Hepatocyte (in vitro differentiated cells): ENCODE results near the gene GRIK1. TPM values are rescaled to one million over a fixed set of nuclear protein-coding genes. Genes with fewer than 3 reads are reported as not detected.

ENCODE experiments used
- DNase-seq: peaks from one replicate; pipeline ENCODE4 v3.0.0-alpha.2; 2016; ENCODE audit warnings: low spot score
- H2AFZ ChIP-seq: fragments of 200-600 bp; sonication (generic); 2 replicates; pipeline ENCODE4 v1.6.0; 2016; ENCODE audit warnings: antibody characterized with exemption, mild to moderate bottlenecking
- H3K27ac ChIP-seq: fragments of 200-600 bp; sonication (generic); 2 replicates; pipeline ENCODE4 v1.5.1; 2016; ENCODE audit warnings: mild to moderate bottlenecking
- H3K27me3 ChIP-seq: fragments of 200-600 bp; sonication (generic); 2 replicates; pipeline ENCODE4 v1.6.1; 2016
- H3K36me3 ChIP-seq: fragments of 200-600 bp; sonication (generic); replicated peaks from 2 replicates; pipeline ENCODE4 v1.5.1; 2016; ENCODE audit warnings: low read depth; ENCODE audit not compliant: insufficient read depth
- H3K4me1 ChIP-seq: fragments of 200-600 bp; sonication (generic); 2 replicates; pipeline ENCODE4 v1.5.1; 2016; ENCODE audit warnings: mild to moderate bottlenecking, moderate library complexity; ENCODE audit not compliant: insufficient read depth
- H3K4me2 ChIP-seq: fragments of 200-600 bp; sonication (generic); 2 replicates; pipeline ENCODE4 v1.6.0; 2016
- H3K4me3 ChIP-seq: fragments of 200-600 bp; sonication (generic); 2 replicates; pipeline ENCODE4 v1.5.1; 2016; ENCODE audit warnings: mild to moderate bottlenecking
- H3K79me2 ChIP-seq: fragments of 200-600 bp; sonication (generic); 2 replicates; pipeline ENCODE4 v1.6.0; 2017; ENCODE audit warnings: mild to moderate bottlenecking
- H3K9me2 ChIP-seq: fragments of 200-600 bp; sonication (generic); replicated peaks from 2 replicates; pipeline ENCODE4 v1.6.0; 2017; ENCODE audit warnings: mild to moderate bottlenecking; ENCODE audit not compliant: insufficient read depth
- H3K9me3 ChIP-seq: fragments of 200-600 bp; sonication (generic); 2 replicates; pipeline ENCODE4 v1.5.1; 2016; ENCODE audit warnings: low read depth, mild to moderate bottlenecking
- H4K20me1 ChIP-seq: fragments of 200-600 bp; sonication (generic); 2 replicates; pipeline ENCODE4 v1.6.0; 2016; ENCODE audit warnings: mild to moderate bottlenecking; ENCODE audit not compliant: insufficient read depth, poor library complexity, severe bottlenecking
- EZH2 ChIP-seq: fragments of 200-600 bp; sonication (generic); IDR thresholded peaks from 2 replicates; pipeline ENCODE4 v1.6.1; 2016; ENCODE audit warnings: antibody characterized with exemption, mild to moderate bottlenecking, borderline replicate concordance
- EZH2phosphoT487 ChIP-seq: fragments of 200-600 bp; sonication (generic); IDR thresholded peaks from one replicate; pipeline ENCODE4 v1.6.1; 2018; ENCODE audit warnings: antibody characterized with exemption, mild to moderate bottlenecking, low read depth, moderate library complexity; ENCODE audit not compliant: unreplicated experiment, severe bottlenecking
- WGBS: methylation state at CpG from one replicate; pipeline ENCODE4 v1.1.6; 2016; ENCODE audit warnings: low lambda C conversion rate; ENCODE audit errors: missing lambda C conversion rate; 5-methylcytosine and 5-hydroxymethylcytosine counted together
- polyA plus RNA-seq: library from polyadenylated mRNA; unstranded; fragments of >200 nt; fragmentation: Nextera tagmentation; extraction: Ambion mirVana; gene quantifications from 2 replicates; pipeline ENCODE4 v1.2.1, GENCODE V29; 2016
- total RNA-seq: library from RNA; depleted of rRNA; stranded (reverse); fragments of >200 nt; gene quantifications from 2 replicates; pipeline ENCODE4 v1.2.3, GENCODE V29; 2014
- TF ChIP-seq, protein P1 (sequence below): fragments of 200-600 bp; sonication (generic); IDR thresholded peaks from 2 replicates; pipeline ENCODE4 v1.5.1; 2016; ENCODE audit warnings: antibody characterized with exemption, mild to moderate bottlenecking; ENCODE audit not compliant: poor library complexity

GRIK1 gene
- total and polyA plus RNA-seq, 2 experiments from 2014 or later: 0.77 to 2.3 TPM

- Histone ChIP-seq H3K79me2 (no peaks in the 10 kb centered on the region), H3K4me2 (no peak overlapping the region), H3K4me3 (no peak overlapping the region), H3K27ac (no peak overlapping the region), H3K9me3 (no peaks in the 10 kb centered on the region), H3K27me3 (no peaks in the 10 kb centered on the region), H3K4me1 (no peaks in the 10 kb centered on the region), H3K36me3 (no peaks in the 10 kb centered on the region), H4K20me1 (no peaks in the 10 kb centered on the region), H3K9me2 (no peaks in the 10 kb centered on the region), H2AFZ (no peak overlapping the region)
- 81% methylated on average over 8 of the region's 8 CpGs for WGBS
- no peak for DNase-seq
- TF ChIP-seq, protein P1, sequence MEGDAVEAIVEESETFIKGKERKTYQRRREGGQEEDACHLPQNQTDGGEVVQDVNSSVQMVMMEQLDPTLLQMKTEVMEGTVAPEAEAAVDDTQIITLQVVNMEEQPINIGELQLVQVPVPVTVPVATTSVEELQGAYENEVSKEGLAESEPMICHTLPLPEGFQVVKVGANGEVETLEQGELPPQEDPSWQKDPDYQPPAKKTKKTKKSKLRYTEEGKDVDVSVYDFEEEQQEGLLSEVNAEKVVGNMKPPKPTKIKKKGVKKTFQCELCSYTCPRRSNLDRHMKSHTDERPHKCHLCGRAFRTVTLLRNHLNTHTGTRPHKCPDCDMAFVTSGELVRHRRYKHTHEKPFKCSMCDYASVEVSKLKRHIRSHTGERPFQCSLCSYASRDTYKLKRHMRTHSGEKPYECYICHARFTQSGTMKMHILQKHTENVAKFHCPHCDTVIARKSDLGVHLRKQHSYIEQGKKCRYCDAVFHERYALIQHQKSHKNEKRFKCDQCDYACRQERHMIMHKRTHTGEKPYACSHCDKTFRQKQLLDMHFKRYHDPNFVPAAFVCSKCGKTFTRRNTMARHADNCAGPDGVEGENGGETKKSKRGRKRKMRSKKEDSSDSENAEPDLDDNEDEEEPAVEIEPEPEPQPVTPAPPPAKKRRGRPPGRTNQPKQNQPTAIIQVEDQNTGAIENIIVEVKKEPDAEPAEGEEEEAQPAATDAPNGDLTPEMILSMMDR: no peak
- TF ChIP-seq EZH2 (no peak), EZH2phosphoT487 (no peak)
Measured at GRCh38 chr21:29748391-29749167, 191.2 kb downstream of the GRIK1 start.

DNA sequence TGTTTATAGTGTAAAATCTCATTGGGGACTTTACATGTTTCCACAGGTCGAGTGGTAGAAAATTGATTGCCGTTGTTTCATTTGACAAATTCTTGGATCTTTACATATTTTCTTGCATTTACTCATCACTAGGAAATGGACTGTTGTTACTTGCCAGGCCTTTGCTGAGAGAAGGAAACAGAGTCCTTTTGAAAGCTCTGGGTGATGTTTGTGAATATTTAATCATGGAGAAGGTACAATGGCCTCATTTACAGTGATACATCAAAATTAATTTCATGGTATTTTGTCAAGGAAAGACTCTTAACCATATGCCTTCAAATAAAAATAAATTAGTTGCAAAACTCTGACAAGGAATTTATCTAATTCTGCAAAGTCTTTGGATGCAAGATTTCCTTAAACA, 198.0 kb downstream of the GRIK1 start:
- DNase-seq: no peak
- Histone ChIP-seq H3K4me3 (no peak overlapping the region), H3K79me2 (no peaks in the 10 kb centered on the region), H3K9me3 (no peaks in the 10 kb centered on the region), H3K4me1 (no peaks in the 10 kb centered on the region), H3K4me2 (no peak overlapping the region), H4K20me1 (no peaks in the 10 kb centered on the region), H2AFZ (no peak overlapping the region), H3K9me2 (no peaks in the 10 kb centered on the region), H3K27me3 (no peaks in the 10 kb centered on the region), H3K27ac (no peak overlapping the region), H3K36me3 (no peaks in the 10 kb centered on the region)
- no peak for TF ChIP-seq EZH2phosphoT487
- TF ChIP-seq, protein P1: no peak
- TF ChIP-seq EZH2: no peak
- 89% methylated on average over 2 of the region's 2 CpGs for WGBS

DNA sequence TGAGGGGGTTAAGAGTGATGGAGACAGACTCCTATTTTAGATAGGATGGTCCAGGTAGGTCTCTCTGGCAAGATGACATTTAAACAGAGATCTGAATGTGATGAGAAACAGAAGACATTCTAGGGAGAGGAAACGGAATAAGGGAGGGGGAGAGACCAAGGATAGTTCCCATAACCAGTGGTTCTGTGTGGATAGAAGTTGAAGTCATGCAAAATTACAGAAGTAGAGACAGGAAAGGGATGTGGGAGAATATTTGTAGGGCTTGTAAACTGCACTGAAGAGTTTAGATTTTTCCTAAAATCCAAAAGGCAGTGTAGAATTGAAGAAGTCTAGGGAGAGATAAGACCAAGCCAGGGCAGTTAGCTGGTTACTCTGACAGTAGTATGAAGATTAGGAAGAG, 200.6 kb downstream of the GRIK1 start:
- H3K27ac ChIP-seq: no peak overlapping the region
- 72% methylated on average over 1 of the region's 1 CpG for WGBS
- DNase-seq: no peak
- H3K9me3 ChIP-seq: no peaks in the 10 kb centered on the region
- no peak for TF ChIP-seq EZH2
- TF ChIP-seq, protein P1: no peak
- no peaks in the 10 kb centered on the region for H3K36me3 ChIP-seq
- no peaks in the 10 kb centered on the region for H3K27me3 ChIP-seq
- no peak overlapping the region for H2AFZ ChIP-seq
- H3K4me1 ChIP-seq: no peaks in the 10 kb centered on the region
- H3K79me2 ChIP-seq: no peaks in the 10 kb centered on the region
- no peaks in the 10 kb centered on the region for H3K9me2 ChIP-seq
- H3K4me3 ChIP-seq: no peak overlapping the region
- no peaks in the 10 kb centered on the region for H4K20me1 ChIP-seq
- no peak overlapping the region for H3K4me2 ChIP-seq
